Measurements from ENCODE around the gene ZNF862.

The ZNF862 gene

GRCh38 chr7:149838224-149838991, at the start of gene ZNF862:
TSS of gene ZNF862 (plus strand) at chr7:149838375. CDS start at chr7:149838612, 237 bp downstream.
- Mint-ChIP-seq H3K36me3 (no peaks in the 10 kb centered on the region), H3K9me3 (no peaks in the 10 kb centered on the region), H3K27ac (peak within 1 kb of the TSS; percentile 79), H3K27me3 (peaks cover 21% of the 10 kb centered on the region), H3K4me1 (peaks cover 23% of the 10 kb centered on the region), H3K4me3 (peak within 1 kb of the TSS; percentile 87)
- ATAC-seq: peak; percentile 99

GRCh38 chr7:149789101-149789500, 49.1 kb upstream of the ZNF862 start:
- Mint-ChIP-seq H3K27me3 (peaks cover 69% of the 10 kb centered on the region), H3K4me1 (no peaks in the 10 kb centered on the region), H3K27ac (no peak overlapping the region), H3K4me3 (no peak overlapping the region), H3K9me3 (no peaks in the 10 kb centered on the region), H3K36me3 (no peaks in the 10 kb centered on the region)
- ATAC-seq: no peak

DNA sequence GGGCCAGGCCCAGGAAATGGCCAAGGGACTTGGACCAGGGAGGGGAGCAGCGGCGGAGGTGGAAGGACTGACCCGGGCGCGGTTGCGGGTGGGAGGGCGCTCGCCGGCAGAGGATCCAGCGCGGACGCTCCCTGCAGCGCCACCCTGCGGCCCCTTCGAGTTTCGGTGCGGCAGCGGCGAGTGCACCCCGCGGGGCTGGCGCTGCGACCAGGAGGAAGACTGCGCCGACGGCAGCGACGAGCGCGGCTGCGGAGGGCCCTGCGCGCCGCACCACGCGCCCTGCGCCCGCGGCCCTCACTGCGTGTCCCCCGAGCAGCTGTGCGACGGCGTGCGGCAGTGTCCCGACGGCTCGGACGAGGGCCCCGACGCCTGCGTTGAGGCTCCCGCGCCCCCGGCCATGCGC, 48.0 kb upstream of the ZNF862 start:
- H3K4me3 Mint-ChIP-seq: no peak overlapping the region

DNA sequence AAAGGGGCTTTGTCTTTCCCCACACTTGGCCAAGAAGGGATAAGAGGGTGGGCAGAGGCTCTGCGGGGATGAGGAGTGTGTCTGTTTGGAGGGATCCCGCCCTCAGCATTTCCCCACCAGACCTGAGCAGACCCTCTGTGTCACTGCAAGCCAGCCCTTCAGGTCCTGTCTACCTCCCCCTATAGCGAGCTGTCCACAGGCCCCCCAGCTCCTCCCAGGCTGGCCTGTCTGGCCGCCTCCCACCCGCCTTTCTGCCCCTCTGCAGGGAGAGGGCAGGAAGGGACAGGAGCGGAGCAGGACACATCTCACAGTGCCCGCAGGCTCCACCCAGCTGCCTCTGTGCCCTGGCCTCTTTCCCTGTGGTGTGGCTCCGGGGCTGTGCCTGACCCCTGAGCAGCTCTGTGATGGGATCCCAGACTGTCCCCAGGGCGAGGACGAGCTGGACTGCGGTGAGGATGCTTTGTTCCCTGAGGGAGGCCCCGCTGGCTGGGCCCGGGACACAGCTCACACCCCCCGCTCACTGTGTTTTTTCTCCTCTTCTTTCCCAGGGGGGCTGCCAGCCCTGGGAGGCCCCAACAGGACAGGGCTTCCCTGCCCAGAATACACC, 47.3 kb upstream of the ZNF862 start:
- no peaks in the 10 kb centered on the region for H3K36me3 Mint-ChIP-seq
- H3K27ac Mint-ChIP-seq: no peak overlapping the region
- H3K9me3 Mint-ChIP-seq: no peaks in the 10 kb centered on the region
- H3K4me1 Mint-ChIP-seq: no peaks in the 10 kb centered on the region
- H3K4me3 Mint-ChIP-seq: no peak overlapping the region
- H3K27me3 Mint-ChIP-seq: peaks cover 87% of the 10 kb centered on the region
- ATAC-seq: no peak

More for the DNA sequence above, 48.0 kb upstream of the ZNF862 start:
- no peak overlapping the region for H3K27ac Mint-ChIP-seq
- no peak for ATAC-seq
- no peaks in the 10 kb centered on the region for H3K9me3 Mint-ChIP-seq
- peaks cover 80% of the 10 kb centered on the region for H3K27me3 Mint-ChIP-seq
- H3K4me1 Mint-ChIP-seq: no peaks in the 10 kb centered on the region
- H3K36me3 Mint-ChIP-seq: no peaks in the 10 kb centered on the region

- no peaks in the 10 kb centered on the region for H3K9me3 Mint-ChIP-seq
- H3K4me3 Mint-ChIP-seq: no peak overlapping the region
- H3K36me3 Mint-ChIP-seq: no peaks in the 10 kb centered on the region
- ATAC-seq: peak; percentile 2
- no peaks in the 10 kb centered on the region for H3K4me1 Mint-ChIP-seq
- no peak overlapping the region for H3K27ac Mint-ChIP-seq
- peaks cover 91% of the 10 kb centered on the region for H3K27me3 Mint-ChIP-seq
Observed at GRCh38 chr7:149791411-149792219, 46.6 kb upstream of the ZNF862 start.

DNA sequence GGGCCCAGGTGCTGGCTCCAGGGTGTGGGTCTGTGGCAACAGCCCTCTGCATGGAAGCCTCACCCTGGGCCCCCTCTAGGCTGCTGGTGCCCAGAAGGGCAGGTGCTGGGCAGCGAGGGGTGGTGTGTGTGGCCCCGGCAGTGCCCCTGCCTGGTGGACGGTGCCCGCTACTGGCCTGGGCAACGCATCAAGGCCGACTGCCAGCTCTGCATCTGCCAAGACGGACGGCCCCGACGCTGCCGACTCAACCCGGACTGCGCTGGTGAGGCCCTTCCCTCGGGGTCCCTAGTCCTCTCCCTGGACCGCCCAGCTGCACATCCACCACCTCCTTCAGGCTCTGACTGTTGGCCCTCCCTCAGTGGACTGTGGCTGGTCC, 46.0 kb upstream of the ZNF862 start:
- Mint-ChIP-seq H3K36me3 (no peaks in the 10 kb centered on the region), H3K9me3 (no peaks in the 10 kb centered on the region), H3K4me1 (no peaks in the 10 kb centered on the region), H3K27ac (no peak overlapping the region), H3K4me3 (no peak overlapping the region), H3K27me3 (peaks cover 91% of the 10 kb centered on the region)
- no peak for ATAC-seq

GRCh38 chr7:149793261-149793660, 44.9 kb upstream of the ZNF862 start:
- Mint-ChIP-seq H3K4me1 (no peaks in the 10 kb centered on the region), H3K4me3 (no peak overlapping the region), H3K36me3 (no peaks in the 10 kb centered on the region), H3K27me3 (peaks cover 80% of the 10 kb centered on the region), H3K27ac (no peak overlapping the region), H3K9me3 (no peaks in the 10 kb centered on the region)
- ATAC-seq: no peak

GRCh38 chr7:149794661-149795060, 43.5 kb upstream of the ZNF862 start:
- Mint-ChIP-seq H3K36me3 (no peaks in the 10 kb centered on the region), H3K4me1 (peaks cover 2% of the 10 kb centered on the region), H3K27me3 (peaks cover 66% of the 10 kb centered on the region), H3K4me3 (no peak overlapping the region), H3K9me3 (no peaks in the 10 kb centered on the region), H3K27ac (no peak overlapping the region)
- ATAC-seq: no peak

DNA sequence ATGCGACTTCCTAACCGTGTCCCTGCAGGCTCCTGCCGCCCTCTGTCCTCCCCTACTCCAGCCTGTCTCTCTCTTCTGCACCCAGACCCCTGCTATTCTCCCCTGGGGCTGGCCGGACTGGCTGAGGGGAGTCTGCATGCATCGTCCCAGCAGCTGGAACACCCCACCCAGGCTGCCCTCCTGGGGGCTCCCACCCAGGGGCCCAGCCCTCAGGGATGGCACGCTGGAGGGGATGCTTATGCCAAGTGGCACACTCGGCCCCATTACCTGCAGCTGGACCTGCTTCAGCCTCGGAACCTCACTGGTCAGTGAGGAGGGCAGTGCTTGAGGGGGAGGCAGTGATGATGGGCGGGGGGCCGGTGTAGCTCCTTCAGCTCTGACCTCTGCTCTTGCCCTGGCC, 43.0 kb upstream of the ZNF862 start:
- Mint-ChIP-seq H3K9me3 (no peaks in the 10 kb centered on the region), H3K27ac (no peak overlapping the region), H3K36me3 (no peaks in the 10 kb centered on the region), H3K4me1 (peaks cover 6% of the 10 kb centered on the region), H3K4me3 (no peak overlapping the region), H3K27me3 (peaks cover 62% of the 10 kb centered on the region)
- no peak for ATAC-seq

DNA sequence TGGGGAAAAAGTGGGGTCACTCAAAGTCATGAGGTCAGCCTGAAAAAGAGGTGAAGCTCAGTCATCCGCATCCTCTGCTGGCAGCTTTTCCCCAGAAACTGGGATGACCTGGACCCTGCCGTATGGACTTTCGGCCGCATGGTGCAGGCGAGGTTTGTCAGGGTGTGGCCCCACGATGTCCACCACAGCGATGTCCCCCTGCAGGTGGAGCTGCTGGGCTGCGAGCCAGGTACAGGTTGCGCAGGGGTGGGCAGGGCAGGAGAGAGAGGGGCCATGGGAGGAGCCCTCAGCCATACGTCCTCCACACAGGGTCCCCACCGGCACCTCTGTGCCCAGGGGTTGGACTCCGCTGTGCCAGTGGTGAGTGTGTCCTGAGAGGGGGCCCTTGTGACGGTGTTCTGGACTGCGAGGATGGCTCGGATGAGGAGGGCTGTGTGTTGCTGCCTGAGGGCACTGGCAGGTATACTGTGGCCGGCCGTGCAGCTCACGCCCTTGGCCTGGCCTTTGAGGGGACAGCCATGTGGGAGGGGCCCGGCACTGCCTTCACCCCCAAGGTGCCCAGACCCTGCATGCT, 41.8 kb upstream of the ZNF862 start:
- Mint-ChIP-seq H3K27ac (no peak overlapping the region), H3K36me3 (no peaks in the 10 kb centered on the region), H3K27me3 (peaks cover 49% of the 10 kb centered on the region)

DNA sequence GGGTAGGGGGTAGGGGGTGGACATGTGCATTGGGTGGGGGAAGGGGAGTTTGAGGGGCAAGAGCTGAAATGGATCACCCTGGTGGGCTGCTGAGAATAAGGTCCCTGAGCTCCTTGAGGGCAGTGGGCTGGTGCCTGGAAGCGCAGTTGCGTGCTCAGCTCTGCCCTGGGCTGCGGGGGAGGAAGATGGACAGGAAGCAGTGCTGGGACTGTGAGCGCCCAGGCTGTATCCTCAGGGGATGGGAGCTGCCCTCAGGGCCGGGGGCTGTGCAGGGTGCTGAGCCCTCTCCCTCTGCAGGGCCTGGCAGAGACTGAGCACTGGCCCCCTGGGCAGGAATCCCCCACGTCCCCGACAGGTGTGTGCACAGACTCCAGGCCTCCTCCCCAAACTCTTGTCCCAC, 40.4 kb upstream of the ZNF862 start:
- H3K4me3 Mint-ChIP-seq: no peak overlapping the region
- no peak overlapping the region for H3K27ac Mint-ChIP-seq
- H3K36me3 Mint-ChIP-seq: no peaks in the 10 kb centered on the region

More for the DNA sequence above, 41.8 kb upstream of the ZNF862 start:
- H3K4me1 Mint-ChIP-seq: peaks cover 8% of the 10 kb centered on the region
- no peaks in the 10 kb centered on the region for H3K9me3 Mint-ChIP-seq
- ATAC-seq: no peak
- no peak overlapping the region for H3K4me3 Mint-ChIP-seq

DNA sequence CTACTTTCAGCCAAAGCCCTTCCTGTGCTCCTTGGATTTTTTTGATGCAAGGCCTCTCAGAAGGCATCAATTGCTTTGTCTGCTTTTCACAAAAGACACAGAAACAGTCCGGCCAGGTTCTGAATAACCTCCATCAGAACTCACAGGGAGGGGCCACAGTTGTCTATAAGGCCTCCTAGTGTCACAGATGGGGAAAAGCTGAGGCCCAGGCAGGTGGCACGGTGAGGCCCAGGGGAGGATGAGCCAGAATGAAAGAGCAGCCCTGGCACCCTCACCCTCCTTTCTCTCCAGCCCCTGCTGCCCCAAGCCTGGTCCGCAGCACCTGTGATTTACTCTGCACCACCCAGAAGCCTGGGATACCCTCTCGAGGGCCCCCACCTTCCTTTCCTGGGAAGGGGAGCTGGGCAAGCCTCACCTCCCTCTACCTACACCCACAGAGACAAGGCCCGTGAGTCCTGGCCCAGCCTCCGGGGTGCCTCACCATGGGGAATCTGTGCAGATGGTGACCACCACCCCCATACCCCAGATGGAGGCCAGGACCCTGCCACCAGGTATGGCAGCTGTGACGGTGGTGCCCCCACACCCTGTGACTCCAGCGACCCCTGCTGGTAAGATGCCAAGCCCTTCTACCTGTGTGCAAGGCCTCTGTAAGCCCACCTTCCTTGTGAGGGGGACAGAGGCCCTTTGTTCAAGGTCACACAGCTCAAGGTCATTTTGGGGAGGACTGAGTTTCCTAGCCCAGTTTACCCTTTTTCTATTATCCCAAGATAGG, 38.6 kb upstream of the ZNF862 start:
- H3K4me1 Mint-ChIP-seq: peaks cover 8% of the 10 kb centered on the region
- no peak overlapping the region for H3K27ac Mint-ChIP-seq

More for the DNA sequence above, 40.4 kb upstream of the ZNF862 start:
- Mint-ChIP-seq H3K9me3 (no peaks in the 10 kb centered on the region), H3K27me3 (peaks cover 35% of the 10 kb centered on the region), H3K4me1 (peaks cover 8% of the 10 kb centered on the region)
- no peak for ATAC-seq

GRCh38 chr7:149800169-149800555, 38.0 kb upstream of the ZNF862 start:
- Mint-ChIP-seq H3K9me3 (no peaks in the 10 kb centered on the region), H3K4me1 (peaks cover 8% of the 10 kb centered on the region), H3K27me3 (peaks cover 26% of the 10 kb centered on the region), H3K4me3 (no peak overlapping the region), H3K36me3 (no peaks in the 10 kb centered on the region), H3K27ac (no peak overlapping the region)
- no peak for ATAC-seq

More for the DNA sequence above, 38.6 kb upstream of the ZNF862 start:
- no peak overlapping the region for H3K4me3 Mint-ChIP-seq
- no peaks in the 10 kb centered on the region for H3K9me3 Mint-ChIP-seq
- no peak for ATAC-seq
- H3K36me3 Mint-ChIP-seq: no peaks in the 10 kb centered on the region
- peaks cover 31% of the 10 kb centered on the region for H3K27me3 Mint-ChIP-seq

GRCh38 chr7:149801002-149801566, 37.1 kb upstream of the ZNF862 start:
- Mint-ChIP-seq H3K36me3 (no peaks in the 10 kb centered on the region), H3K4me1 (peaks cover 8% of the 10 kb centered on the region), H3K4me3 (no peak overlapping the region), H3K27me3 (peaks cover 21% of the 10 kb centered on the region), H3K27ac (no peak overlapping the region), H3K9me3 (no peaks in the 10 kb centered on the region)
- no peak for ATAC-seq

Data from stimulated activated memory B cell treated with anti-CD40 and anti-IgM and Interleukin-4, amounts not matched to agents 10 μg/mL and 1 μg/mL and 100 μg/mL, for 72 hours (primary cell).